Right lobe of liver (tissue), 6 donors: Measurements from ENCODE around the gene HOXD11. TPM values are rescaled to one million over a fixed set of nuclear protein-coding genes. Genes with fewer than 3 reads are reported as not detected.

Source experiments
- ATAC-seq, 4 donors: fragments of 200-7000 bp; cut with Tn5 transposase; one replicate each; pipeline ENCODE4 v1.9.1; 2020; ENCODE audit warnings: mild to moderate bottlenecking in 4 of 4, moderate library complexity in 4 of 4
- DNase-seq, 3 donors: peaks; one replicate each; pipeline ENCODE4 v3.0.0-alpha.2; 2020
- H3K27ac ChIP-seq, 3 donors: fragments of 200-600 bp; one replicate each; pipeline ENCODE4 v1.8.0; 2022
- H3K27me3 ChIP-seq, 2 donors: fragments of 200-600 bp; one replicate each; pipeline ENCODE4 v1.8.0; 2022
- H3K36me3 ChIP-seq, 4 donors: fragments of 200-600 bp; sonication (generic) in 1 of 4; one replicate each; pipeline versions ENCODE4 v1.5.1 to v1.8.0; 2017 to 2022; ENCODE audit warnings: control low read depth in 1 of 4
- H3K4me1 ChIP-seq, 4 donors: fragments of 200-600 bp; sonication (generic) in 1 of 4; one replicate each; pipeline versions ENCODE4 v1.5.1 to v1.8.0; 2017 to 2022; ENCODE audit warnings: control low read depth in 1 of 4
- H3K4me3 ChIP-seq, 3 donors: fragments of 200-600 bp; one replicate each; pipeline ENCODE4 v1.8.0; 2022
- H3K9me3 ChIP-seq, 4 donors: fragments of 200-600 bp; sonication (generic) in 1 of 4; one replicate each; pipeline versions ENCODE4 v1.5.1 to v1.8.0; 2017 to 2022; ENCODE audit warnings: control low read depth in 1 of 4
- POLR2A ChIP-seq: fragments of 450-650 bp; IDR thresholded peaks from one replicate; pipeline ENCODE4 v1.6.1; 2017; ENCODE audit warnings: antibody characterized with exemption, mild to moderate bottlenecking
- WGBS: methylation state at CpG from one replicate; pipeline ENCODE4 v1.1.6; 2018; ENCODE audit warnings: low coverage, low lambda C conversion rate; ENCODE audit not compliant: insufficient coverage; ENCODE audit errors: missing lambda C conversion rate; 5-methylcytosine and 5-hydroxymethylcytosine counted together
- intact Hi-C, 2 donors: fragments of 100-400 bp; cut with DNase I; formaldehyde crosslinking; loops; one replicate each; pipeline versions ENCODE4 v1.11.2 to v1.14.1; 2022
- total RNA-seq, 6 experiments: library from RNA; depleted of rRNA in 2 of 6; stranded (reverse); fragments of >200 nt in 2 of 6; fragmentation: NEBNext Ultra II Directional in 3 of 6; extraction: Animal tissue kit (Norgen Biotek cat#: 25700) in 3 of 6; gene quantifications; one replicate each; pipeline versions ENCODE4 v1.1.0 to v1.2.4, GENCODE V29; 2016 to 2023
- TF ChIP-seq, protein P1 (sequence below), 4 donors: fragments of 200-600 bp in 3 of 4; fragments of 450-650 bp in 1 of 4; IDR thresholded peaks; one replicate each; pipeline versions ENCODE4 v1.5.1 to v1.8.0; 2016 to 2022; ENCODE audit warnings: antibody characterized with exemption in 4 of 4, mild to moderate bottlenecking in 2 of 4
- donor health status: DM: no; HTN: yes; CAD: no.
- donor health status: DM: no; HTN: no; CAD: no.
- donor health status: DM: no; HTN: no; CAD: no.
- donor health status: DM: no; HTN: yes; CAD: no.
- donor health status: DM: no; HTN: yes; CAD: no.

HOXD11 gene
- total RNA-seq, 6 experiments from 2014 or later = not detected

DNA sequence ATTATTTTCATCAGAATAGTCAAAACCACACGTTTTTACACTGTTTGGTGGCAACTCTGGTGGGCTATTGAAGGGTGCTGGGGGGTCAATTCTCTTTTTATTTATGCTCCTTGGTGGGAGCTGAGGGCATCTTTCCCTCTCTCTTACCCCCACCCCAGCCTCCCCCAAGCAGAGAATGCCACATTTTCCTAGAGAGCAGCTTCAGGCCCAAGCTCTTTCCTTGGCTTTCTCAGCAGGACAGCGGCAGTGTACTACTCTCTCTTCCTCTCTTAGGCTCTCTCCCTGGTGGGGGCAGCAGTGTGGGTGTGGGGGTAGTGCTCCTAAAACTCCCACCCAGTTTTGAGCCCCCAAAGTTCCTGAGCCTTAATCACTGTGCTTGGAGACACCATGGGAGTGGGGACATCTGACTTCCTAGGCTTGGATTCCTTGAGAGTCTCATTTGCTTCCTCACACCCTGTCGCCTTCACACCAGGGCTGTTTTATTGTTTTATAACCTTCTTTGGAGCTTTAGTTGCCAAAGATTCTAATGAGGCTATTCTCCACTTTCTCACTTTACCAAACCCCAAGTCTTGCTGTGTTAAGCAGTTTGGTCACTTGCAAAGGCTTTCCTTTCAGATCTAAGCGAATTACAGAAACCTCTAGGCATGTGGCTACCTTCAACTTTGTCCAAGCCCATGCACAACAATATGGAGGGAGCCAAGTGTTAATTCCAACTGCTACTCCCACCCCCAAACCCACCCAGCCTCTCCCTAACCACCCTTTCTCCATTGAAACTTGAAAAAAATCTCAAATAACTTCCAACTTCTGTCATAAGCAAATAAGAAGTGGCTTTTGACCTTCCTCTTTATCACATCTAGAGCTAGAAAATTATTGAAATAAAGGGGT is 38.2 kb downstream of the HOXD11 start:
- no peaks in the 10 kb centered on the region for H3K36me3 ChIP-seq
- DNase-seq (no peak), ATAC-seq (no peak)
- no peak overlapping the region for H3K4me3 ChIP-seq
- TF ChIP-seq, protein P1, sequence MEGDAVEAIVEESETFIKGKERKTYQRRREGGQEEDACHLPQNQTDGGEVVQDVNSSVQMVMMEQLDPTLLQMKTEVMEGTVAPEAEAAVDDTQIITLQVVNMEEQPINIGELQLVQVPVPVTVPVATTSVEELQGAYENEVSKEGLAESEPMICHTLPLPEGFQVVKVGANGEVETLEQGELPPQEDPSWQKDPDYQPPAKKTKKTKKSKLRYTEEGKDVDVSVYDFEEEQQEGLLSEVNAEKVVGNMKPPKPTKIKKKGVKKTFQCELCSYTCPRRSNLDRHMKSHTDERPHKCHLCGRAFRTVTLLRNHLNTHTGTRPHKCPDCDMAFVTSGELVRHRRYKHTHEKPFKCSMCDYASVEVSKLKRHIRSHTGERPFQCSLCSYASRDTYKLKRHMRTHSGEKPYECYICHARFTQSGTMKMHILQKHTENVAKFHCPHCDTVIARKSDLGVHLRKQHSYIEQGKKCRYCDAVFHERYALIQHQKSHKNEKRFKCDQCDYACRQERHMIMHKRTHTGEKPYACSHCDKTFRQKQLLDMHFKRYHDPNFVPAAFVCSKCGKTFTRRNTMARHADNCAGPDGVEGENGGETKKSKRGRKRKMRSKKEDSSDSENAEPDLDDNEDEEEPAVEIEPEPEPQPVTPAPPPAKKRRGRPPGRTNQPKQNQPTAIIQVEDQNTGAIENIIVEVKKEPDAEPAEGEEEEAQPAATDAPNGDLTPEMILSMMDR (IDR thresholded peaks at IDR 0.05) = no peak
- no peak for TF ChIP-seq POLR2A
- no peak overlapping the region for H3K27ac ChIP-seq
- H3K4me1 ChIP-seq = peaks cover 0 to 6% (median under 1%) of the 10 kb centered on the region in 4 donors
- peaks cover 0 to 36% of the 10 kb centered on the region in 2 donors for H3K27me3 ChIP-seq
- H3K9me3 ChIP-seq = no peaks in the 10 kb centered on the region
- WGBS = 46% methylated on average over 4 of the region's 4 CpGs
- intact Hi-C loops = loop anchor here (10.0 kb wide), 3 partner anchors 309 to 489 kb away; no protein-coding TSS in a partner anchor

DNA sequence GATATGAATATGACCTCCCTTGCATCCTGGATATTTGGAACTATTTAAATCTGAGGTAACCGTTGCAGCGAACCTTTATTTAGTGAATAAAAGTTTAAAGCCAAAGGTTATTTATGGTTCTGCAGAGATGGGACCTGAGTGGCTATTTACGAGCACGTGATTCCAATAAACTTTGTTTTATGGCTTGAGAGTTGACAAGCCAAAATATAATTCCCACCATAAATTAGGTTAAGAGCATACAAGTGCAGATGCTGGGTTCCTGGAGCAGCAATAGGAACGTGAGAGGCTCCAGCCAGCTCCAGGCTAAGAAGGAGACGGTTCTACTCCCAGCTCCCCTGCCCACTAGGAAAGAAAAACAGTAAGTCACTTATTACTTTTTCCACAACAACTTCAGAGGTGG is 39.0 kb downstream of the HOXD11 start:
- WGBS = 24% methylated on average over 6 of the region's 6 CpGs

DNA sequence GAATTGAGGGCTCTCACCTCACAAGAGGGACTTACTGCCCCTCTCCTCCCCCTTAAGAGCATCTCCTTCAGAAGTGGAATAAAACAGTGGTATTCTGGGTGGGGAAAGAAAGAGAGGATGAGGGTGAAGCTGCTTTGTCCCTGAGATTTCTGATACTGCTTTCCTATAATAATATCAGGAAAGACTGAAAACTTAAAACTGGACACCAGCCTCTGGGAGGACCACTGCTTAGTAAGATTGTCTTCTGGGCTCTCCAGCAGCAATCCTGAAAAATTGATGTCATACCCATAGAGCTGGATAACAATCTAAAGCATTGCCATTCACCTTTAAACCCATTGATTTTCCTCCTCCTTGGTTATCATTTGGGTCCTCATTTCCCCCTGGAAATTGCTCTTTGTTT is 39.6 kb downstream of the HOXD11 start:
- Histone ChIP-seq H3K4me3 (no peak overlapping the region), H3K27ac (no peak overlapping the region), H3K9me3 (no peaks in the 10 kb centered on the region), H3K27me3 (peaks cover 0 to 48% of the 10 kb centered on the region in 2 donors), H3K4me1 (no peaks in the 10 kb centered on the region), H3K36me3 (no peaks in the 10 kb centered on the region)
- no peak for DNase-seq
- TF ChIP-seq, protein P1 (IDR thresholded peaks at IDR 0.05) = no peak
- TF ChIP-seq POLR2A = no peak
- no peak for ATAC-seq
- intact Hi-C loops = loop anchor here (10.0 kb wide), 3 partner anchors 308 to 488 kb away; no protein-coding TSS in a partner anchor

More for the DNA sequence above, 39.0 kb downstream of the HOXD11 start:
- Histone ChIP-seq H3K9me3 (no peaks in the 10 kb centered on the region), H3K4me3 (no peak overlapping the region), H3K27ac (no peak overlapping the region), H3K36me3 (no peaks in the 10 kb centered on the region), H3K4me1 (no peaks in the 10 kb centered on the region), H3K27me3 (peaks cover 0 to 44% of the 10 kb centered on the region in 2 donors)
- ATAC-seq = no peak
- intact Hi-C loops = loop anchor here (10.0 kb wide), 3 partner anchors 309 to 489 kb away; no protein-coding TSS in a partner anchor
- TF ChIP-seq POLR2A = no peak
- TF ChIP-seq, protein P1 (IDR thresholded peaks at IDR 0.05) = no peak
- no peak for DNase-seq

DNA sequence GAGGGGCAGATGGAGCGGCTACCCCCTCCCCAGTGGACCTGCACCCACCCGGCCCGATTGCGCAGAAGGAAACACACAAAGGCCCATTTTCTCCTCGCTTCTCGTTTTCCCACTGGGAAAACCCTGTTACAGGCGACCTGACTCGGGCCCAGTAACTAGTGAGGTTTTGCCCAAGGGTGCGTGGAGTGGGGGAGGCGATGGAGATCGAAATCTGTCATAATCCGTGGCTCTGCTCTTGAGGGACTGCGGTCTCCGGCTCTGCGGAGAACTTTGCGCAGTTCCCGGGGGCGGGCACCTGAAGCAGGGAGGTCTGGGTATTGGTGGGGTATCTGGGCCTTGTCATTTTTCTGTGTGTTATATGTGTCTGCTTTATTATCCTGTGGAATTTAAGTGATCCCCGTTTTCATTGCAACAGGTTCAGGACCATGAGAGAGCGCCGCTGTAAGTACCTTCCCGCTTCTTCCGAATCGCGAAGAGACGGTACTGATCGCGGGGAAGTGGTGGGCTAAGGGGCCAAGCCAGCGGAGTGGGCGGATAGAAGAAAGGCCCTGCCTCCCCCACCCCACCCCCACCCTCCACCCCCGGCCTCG is 40.2 kb downstream of the HOXD11 start:
- intact Hi-C loops = loop anchor here (10.0 kb wide), 3 partner anchors 307 to 487 kb away; no protein-coding TSS in a partner anchor
- H3K27me3 ChIP-seq = peaks cover 0 to 51% of the 10 kb centered on the region in 2 donors
- H3K4me3 ChIP-seq = no peak overlapping the region
- no peaks in the 10 kb centered on the region for H3K9me3 ChIP-seq
- TF ChIP-seq, protein P1 (IDR thresholded peaks at IDR 0.05) = no peak
- no peak for TF ChIP-seq POLR2A
- WGBS = 10% methylated on average over 8 of the region's 32 CpGs
- no peaks in the 10 kb centered on the region for H3K4me1 ChIP-seq
- ATAC-seq = no peak
- no peak overlapping the region for H3K27ac ChIP-seq
- no peak for DNase-seq
- no peaks in the 10 kb centered on the region for H3K36me3 ChIP-seq
